Central memory CD4-positive, alpha-beta T cell (primary cell): ENCODE data around the gene NPHP4.
"Not testable (repeated sequence)": the region's sequence is repeated elsewhere in the genome, so short reads cannot be mapped to it uniquely, and the experiment has no call there.

ENCODE experiments used
- DNase-seq: peaks from one replicate; pipeline ENCODE4 v3.0.0; 2022

The NPHP4 gene

GRCh38 chr1:5928714-5929400 lies 63.4 kb downstream of the NPHP4 start:
- DNase-seq: no peak

- no peak for DNase-seq
Measured at GRCh38 chr1:5927506-5928370, 64.5 kb downstream of the NPHP4 start.

- no peak for DNase-seq
Measured at GRCh38 chr1:5926686-5927435, 65.4 kb downstream of the NPHP4 start.

- DNase-seq: not testable (repeated sequence)
Measured at GRCh38 chr1:5922700-5923330, 69.4 kb downstream of the NPHP4 start.

- no peak for DNase-seq
Measured at GRCh38 chr1:5921671-5922070, 70.6 kb downstream of the NPHP4 start.

- no peak for DNase-seq
Measured at GRCh38 chr1:5921129-5921528, 71.1 kb downstream of the NPHP4 start.

- DNase-seq: no peak
Measured at GRCh38 chr1:5920201-5920600, 72.0 kb downstream of the NPHP4 start.

GRCh38 chr1:5918275-5918649 lies 74.0 kb downstream of the NPHP4 start:
- no peak for DNase-seq

- DNase-seq: no peak
Measured at GRCh38 chr1:5917591-5918274, 74.5 kb downstream of the NPHP4 start.

- DNase-seq: no peak
Measured at GRCh38 chr1:5917281-5917590, 75.0 kb downstream of the NPHP4 start.

- DNase-seq: no peak
Measured at GRCh38 chr1:5916572-5917280, 75.5 kb downstream of the NPHP4 start.

GRCh38 chr1:5915587-5916571 lies 76.3 kb downstream of the NPHP4 start:
- peak; percentile 28 for DNase-seq

GRCh38 chr1:5914676-5915365 lies 77.4 kb downstream of the NPHP4 start:
- no peak for DNase-seq

GRCh38 chr1:5913876-5914275 lies 78.3 kb downstream of the NPHP4 start:
- no peak for DNase-seq

- no peak for DNase-seq
Measured at GRCh38 chr1:5913078-5913845, 79.0 kb downstream of the NPHP4 start.

GRCh38 chr1:5911871-5912271 lies 80.4 kb downstream of the NPHP4 start:
- DNase-seq: no peak

- DNase-seq: no peak
Measured at GRCh38 chr1:5911157-5911556, 81.1 kb downstream of the NPHP4 start.

GRCh38 chr1:5910666-5911065 lies 81.6 kb downstream of the NPHP4 start:
- no peak for DNase-seq

- no peak for DNase-seq
Measured at GRCh38 chr1:5910276-5910620, 82.0 kb downstream of the NPHP4 start.
